Central memory CD8-positive, alpha-beta T cell (primary cell): ENCODE measurements around the gene PALLD.

Experiments
- ATAC-seq: fragments of 150-1000 bp; cut with Tn5 transposase; replicated peaks from 2 replicates; pipeline ENCODE4 v1.10.0; 2022; ENCODE audit warnings: mild to moderate bottlenecking, moderate FRiP score, moderate number of reproducible peaks; ENCODE audit not compliant: poor library complexity, severe bottlenecking; ENCODE audit errors: extremely low read depth
- DNase-seq, 2 donors: peaks; one replicate each; pipeline ENCODE4 v3.0.0; 2021; ENCODE audit warnings: low spot score in 2 of 2
- H3K27ac Mint-ChIP-seq: one replicate; pipeline ENCODE4 v1.8.0; 2022; ENCODE audit warnings: low read depth, mild to moderate bottlenecking, moderate library complexity, mixed read lengths
- H3K27me3 Mint-ChIP-seq: one replicate; pipeline ENCODE4 v1.8.0; 2022; ENCODE audit warnings: mixed read lengths
- H3K36me3 Mint-ChIP-seq: one replicate; pipeline ENCODE4 v1.8.0; 2022; ENCODE audit warnings: mild to moderate bottlenecking, moderate library complexity, mixed read lengths; ENCODE audit not compliant: insufficient read depth
- H3K4me1 Mint-ChIP-seq: one replicate; pipeline ENCODE4 v1.8.0; 2022; ENCODE audit warnings: mixed read lengths
- H3K4me3 Mint-ChIP-seq: one replicate; pipeline ENCODE4 v1.8.0; 2022; ENCODE audit warnings: mild to moderate bottlenecking, moderate library complexity, mixed read lengths
- H3K9me3 Mint-ChIP-seq: one replicate; pipeline ENCODE4 v1.8.0; 2022; ENCODE audit warnings: mixed read lengths

The PALLD gene

DNA sequence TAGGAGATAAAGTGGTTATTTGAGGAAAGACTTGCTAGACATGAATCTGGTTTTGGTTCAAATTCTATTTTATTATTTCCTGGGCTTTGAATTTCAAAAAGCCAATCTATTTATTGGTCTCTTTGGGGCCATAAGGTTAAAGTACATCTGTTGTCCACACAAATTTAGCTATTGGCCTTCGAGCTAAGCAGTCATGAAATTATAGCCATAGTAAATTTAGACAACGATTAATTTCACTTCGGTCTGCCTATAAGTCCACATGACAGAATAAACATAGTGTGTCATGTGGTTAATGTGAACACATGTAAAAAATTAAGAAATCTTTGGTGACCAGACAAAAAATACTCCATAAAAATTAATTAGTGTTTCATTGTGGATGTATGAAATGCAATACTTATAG is 161.9 kb downstream of the PALLD start:
- Mint-ChIP-seq H3K9me3 (no peaks in the 10 kb centered on the region), H3K27ac (no peak overlapping the region), H3K4me1 (peaks cover 7% of the 10 kb centered on the region), H3K27me3 (peaks cover 48% of the 10 kb centered on the region), H3K36me3 (peaks cover 3% of the 10 kb centered on the region), H3K4me3 (no peak overlapping the region)
- ATAC-seq (no peak), DNase-seq (no peak)

DNA sequence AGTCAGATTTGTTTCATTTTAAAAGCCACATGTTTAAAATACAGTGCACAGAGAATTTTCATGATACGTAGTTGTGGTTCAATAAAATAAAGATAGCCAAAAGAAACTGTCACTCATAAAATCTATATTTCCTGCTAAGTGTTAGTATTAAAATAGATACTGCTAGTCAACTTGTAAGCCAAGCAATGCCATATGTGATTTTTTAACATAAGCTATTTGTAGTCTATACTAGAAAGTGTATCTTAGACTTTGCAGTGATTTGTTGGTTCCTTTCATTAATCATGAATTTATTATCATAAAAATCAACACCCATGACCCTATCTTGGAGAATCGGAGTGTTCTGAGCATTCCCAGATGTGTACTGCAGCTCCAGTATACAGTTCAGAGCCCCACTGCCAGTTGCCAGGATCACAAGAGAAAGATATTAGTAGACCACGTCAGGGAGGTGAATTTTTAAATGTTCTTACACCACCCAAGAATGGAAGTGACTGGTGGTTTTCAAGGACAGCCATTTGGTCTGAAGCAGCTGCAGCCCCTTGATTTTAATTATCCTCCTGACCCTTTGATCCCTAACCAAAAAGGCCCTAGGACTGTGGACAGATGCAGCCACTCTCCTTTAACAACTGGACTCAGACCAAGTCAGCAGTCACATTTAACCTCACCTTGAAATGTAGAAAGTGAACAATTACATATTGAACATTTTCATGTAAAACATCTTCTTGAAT is 163.1 kb downstream of the PALLD start:
- Mint-ChIP-seq H3K4me1 (peaks cover 5% of the 10 kb centered on the region), H3K9me3 (no peaks in the 10 kb centered on the region), H3K27me3 (peaks cover 48% of the 10 kb centered on the region), H3K36me3 (peaks cover 3% of the 10 kb centered on the region), H3K4me3 (no peak overlapping the region), H3K27ac (no peak overlapping the region)
- no peak for ATAC-seq
- DNase-seq = no peak

DNA sequence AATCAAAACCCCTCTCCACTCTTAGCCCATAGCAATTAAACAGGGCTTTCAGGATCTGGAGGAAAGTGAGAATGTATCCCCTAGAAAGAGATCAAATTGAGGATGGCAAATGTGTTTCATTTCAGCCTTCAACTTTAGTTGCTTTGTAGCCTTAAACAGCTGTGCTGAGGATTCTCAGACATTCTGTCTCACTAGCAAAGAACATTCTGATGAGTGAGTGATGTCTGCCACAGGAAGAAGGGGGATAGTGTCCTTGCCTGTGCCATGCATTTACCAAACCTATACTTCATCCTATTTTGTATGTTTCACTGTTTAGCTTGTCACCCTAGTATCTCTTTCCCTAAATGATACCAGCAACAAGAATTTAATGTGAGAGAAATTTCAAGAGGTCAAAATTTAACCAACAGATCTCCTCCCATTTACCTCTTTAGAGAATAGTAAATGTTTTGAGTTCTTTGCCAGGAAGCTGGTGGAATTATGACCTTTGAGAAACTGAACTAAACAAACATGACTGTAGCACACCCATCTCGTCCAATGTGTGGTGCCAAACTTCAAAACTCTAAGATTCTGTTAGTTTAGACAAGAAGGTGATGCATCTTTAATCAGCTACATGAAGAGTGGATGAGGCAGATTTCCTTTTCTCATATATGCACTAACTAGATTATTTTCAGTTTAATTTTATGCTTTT is 165.6 kb downstream of the PALLD start:
- ATAC-seq (no peak), DNase-seq (no peak)
- no peaks in the 10 kb centered on the region for H3K9me3 Mint-ChIP-seq
- no peak overlapping the region for H3K27ac Mint-ChIP-seq
- no peak overlapping the region for H3K4me3 Mint-ChIP-seq
- H3K36me3 Mint-ChIP-seq = no peaks in the 10 kb centered on the region
- H3K4me1 Mint-ChIP-seq = no peaks in the 10 kb centered on the region
- peaks cover 53% of the 10 kb centered on the region for H3K27me3 Mint-ChIP-seq

DNA sequence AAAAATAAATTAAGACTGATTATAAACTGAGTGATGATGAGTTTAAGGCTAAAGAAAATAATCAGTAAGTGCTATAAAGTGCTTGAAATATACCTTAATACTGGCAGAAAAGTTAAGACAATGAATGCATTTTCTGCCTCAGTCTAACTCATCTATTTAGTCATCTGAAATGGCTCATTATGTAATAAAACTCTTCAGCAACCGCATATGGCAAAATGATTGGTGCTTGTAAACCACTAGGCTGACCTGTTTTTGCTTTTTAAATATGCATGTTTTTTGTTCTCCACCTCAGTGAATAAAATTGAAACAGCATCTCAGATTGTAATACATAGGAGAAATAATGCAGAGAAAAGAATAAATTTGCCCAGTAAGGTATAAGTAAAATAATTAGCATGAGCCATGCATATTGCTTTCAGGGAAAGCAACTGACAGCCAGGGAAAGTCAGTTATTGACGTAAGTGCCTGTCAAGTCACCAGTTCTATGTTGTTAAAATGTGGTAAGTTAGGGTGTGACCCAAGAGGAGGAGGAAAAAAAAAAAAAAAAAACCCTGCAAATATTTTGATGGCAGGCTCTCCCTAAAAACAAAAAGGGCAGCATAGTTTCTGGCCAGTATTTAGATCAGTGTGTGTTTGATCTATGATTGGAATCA is 167.5 kb downstream of the PALLD start:
- Mint-ChIP-seq H3K4me3 (no peak overlapping the region), H3K4me1 (no peaks in the 10 kb centered on the region), H3K27me3 (peaks cover 44% of the 10 kb centered on the region), H3K9me3 (no peaks in the 10 kb centered on the region), H3K36me3 (no peaks in the 10 kb centered on the region), H3K27ac (no peak overlapping the region)
- ATAC-seq = no peak
- no peak for DNase-seq

DNA sequence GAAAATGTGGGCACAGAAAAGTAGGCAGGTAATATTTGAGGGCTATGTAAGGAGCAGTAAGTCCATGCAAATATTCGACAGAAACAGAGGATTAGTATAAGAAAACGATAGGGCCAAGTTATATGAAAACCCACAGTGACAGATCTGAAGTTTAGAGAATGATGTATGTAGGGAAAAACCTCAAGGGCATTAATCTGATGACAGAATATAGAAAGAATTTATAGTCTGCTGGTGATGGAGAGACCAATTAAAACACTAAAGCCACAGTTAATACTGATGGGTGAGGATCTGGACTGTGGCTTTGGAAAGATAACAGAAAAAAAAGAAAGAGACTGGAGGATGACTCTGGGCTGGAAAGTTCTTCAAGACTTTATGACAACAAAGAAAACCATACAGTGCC is 169.7 kb downstream of the PALLD start:
- Mint-ChIP-seq H3K36me3 (no peaks in the 10 kb centered on the region), H3K4me3 (no peak overlapping the region), H3K27ac (no peak overlapping the region), H3K4me1 (no peaks in the 10 kb centered on the region), H3K27me3 (peaks cover 44% of the 10 kb centered on the region), H3K9me3 (no peaks in the 10 kb centered on the region)
- ATAC-seq = no peak
- no peak for DNase-seq

DNA sequence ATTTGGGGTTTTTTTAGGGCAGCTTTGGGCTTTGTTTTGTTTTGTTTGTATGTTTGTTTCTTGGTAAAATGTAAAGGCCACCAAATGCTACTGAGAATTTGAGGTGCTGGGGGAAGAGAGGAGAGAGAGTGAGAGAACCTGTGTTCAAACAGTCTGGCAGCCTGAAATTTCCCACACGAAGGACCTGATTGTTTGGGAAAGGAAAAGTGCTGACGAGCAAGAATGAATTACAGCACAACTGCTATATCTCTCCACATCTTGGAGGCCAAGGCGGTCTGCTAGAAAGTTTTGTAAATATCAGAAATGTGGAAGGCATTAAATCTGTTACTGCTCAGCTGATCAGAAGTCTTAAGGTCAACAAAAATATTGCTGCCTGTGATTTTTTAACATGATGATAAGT is 170.5 kb downstream of the PALLD start:
- no peaks in the 10 kb centered on the region for H3K4me1 Mint-ChIP-seq
- H3K27me3 Mint-ChIP-seq = peaks cover 44% of the 10 kb centered on the region
- DNase-seq = no peak
- H3K36me3 Mint-ChIP-seq = no peaks in the 10 kb centered on the region
- no peak overlapping the region for H3K27ac Mint-ChIP-seq
- no peak for ATAC-seq
- H3K9me3 Mint-ChIP-seq = no peaks in the 10 kb centered on the region
- H3K4me3 Mint-ChIP-seq = no peak overlapping the region

DNA sequence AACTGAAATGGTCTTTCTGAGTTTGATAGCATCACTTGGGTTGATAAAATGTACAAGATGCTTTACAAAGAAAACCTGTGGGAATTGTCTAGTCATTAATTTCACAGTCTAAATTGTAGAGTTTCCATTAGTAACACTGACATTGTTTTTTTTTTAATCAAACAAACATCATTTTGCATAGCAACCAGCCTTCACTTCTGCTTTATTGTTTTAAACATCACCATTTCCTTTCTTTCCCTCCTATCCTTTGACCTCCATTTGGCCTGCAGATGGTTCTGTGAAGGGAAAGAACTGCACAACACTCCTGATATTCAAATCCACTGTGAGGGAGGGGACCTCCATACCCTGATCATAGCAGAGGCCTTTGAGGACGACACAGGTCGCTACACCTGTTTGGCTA is 171.1 kb downstream of the PALLD start:
- ATAC-seq = no peak

DNA sequence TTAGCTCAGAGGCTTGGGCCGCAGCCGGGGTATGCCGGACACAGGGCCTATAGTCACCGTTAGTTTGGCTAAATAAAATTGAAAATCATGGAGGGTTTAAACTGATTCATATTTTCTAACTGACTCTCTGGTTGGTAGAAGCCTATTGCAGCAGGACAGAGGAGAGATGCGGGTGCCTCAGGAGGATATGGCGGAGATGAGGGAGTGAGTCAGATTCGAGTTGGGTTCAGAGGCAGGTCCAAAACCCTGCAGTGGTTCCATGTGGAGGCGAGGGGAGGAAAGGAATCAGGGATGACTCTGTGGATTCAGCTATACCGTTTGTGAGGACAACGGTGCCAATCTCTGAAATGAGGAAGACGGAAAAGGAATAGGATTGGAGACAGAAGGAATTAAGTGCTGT is 176.6 kb downstream of the PALLD start:
- peaks cover 19% of the 10 kb centered on the region for H3K27me3 Mint-ChIP-seq
- no peak for DNase-seq
- H3K4me3 Mint-ChIP-seq = no peak overlapping the region
- ATAC-seq = no peak
- no peaks in the 10 kb centered on the region for H3K9me3 Mint-ChIP-seq
- no peaks in the 10 kb centered on the region for H3K4me1 Mint-ChIP-seq
- no peak overlapping the region for H3K27ac Mint-ChIP-seq
- H3K36me3 Mint-ChIP-seq = no peaks in the 10 kb centered on the region

More for the DNA sequence above, 171.1 kb downstream of the PALLD start:
- H3K4me3 Mint-ChIP-seq = no peak overlapping the region
- no peaks in the 10 kb centered on the region for H3K9me3 Mint-ChIP-seq
- no peaks in the 10 kb centered on the region for H3K36me3 Mint-ChIP-seq
- no peak overlapping the region for H3K27ac Mint-ChIP-seq
- no peak for DNase-seq
- peaks cover 39% of the 10 kb centered on the region for H3K27me3 Mint-ChIP-seq
- no peaks in the 10 kb centered on the region for H3K4me1 Mint-ChIP-seq

DNA sequence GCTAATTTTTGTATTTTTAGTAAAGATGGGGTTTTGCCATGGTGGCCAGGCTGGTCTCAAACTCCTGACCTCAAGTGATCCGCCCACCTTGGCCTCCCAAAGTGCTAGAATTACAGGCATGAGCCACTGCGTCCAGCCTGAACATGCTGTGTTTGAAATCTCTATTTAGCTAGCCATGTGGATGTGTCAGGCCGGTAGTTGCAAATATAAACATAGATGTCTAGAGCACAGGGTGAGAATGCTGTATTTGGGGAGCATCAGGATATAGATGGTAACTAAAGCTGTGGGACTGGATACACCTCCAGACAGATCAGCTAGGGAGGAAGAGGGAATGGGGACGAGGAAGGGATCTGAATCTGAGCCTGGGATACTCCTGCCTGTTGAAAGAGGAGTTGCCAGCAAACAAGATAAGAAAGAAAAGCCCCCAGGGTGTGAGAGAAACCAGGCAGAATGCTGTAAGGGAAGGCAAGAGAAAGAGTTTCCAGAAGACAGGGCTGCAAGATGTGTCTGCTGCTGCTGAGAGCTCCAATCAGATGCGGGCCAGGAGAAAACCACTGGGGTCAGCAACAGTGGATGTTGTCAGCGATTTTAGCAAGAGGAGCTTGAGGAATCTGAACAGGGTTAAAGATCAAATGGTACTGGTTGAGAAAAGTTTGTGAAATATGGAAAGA is 177.4 kb downstream of the PALLD start:
- Mint-ChIP-seq H3K27ac (no peak overlapping the region), H3K9me3 (no peaks in the 10 kb centered on the region), H3K4me3 (no peak overlapping the region), H3K27me3 (peaks cover 20% of the 10 kb centered on the region), H3K4me1 (no peaks in the 10 kb centered on the region), H3K36me3 (no peaks in the 10 kb centered on the region)
- DNase-seq (no peak), ATAC-seq (no peak)

DNA sequence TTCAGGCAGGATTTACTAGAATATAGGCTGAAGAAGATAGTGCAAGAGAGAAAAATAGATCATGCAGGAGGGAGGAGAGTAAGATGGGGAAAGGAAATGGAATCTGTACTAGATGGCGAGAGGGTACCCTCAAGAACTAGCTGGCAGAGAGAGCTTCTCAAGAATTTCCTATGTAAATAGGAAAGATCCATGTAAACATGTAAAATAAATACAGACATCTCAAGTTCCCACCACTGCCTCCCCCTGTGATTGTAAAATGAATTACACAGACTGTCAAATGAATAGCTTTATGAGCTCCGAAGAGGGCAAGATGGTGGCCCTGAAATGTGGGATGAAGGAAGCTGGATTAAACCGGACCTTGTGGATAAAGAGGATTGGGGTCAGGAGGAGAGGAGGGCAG is 178.0 kb downstream of the PALLD start:
- Mint-ChIP-seq H3K27me3 (peaks cover 26% of the 10 kb centered on the region), H3K36me3 (no peaks in the 10 kb centered on the region), H3K4me3 (no peak overlapping the region)

DNA sequence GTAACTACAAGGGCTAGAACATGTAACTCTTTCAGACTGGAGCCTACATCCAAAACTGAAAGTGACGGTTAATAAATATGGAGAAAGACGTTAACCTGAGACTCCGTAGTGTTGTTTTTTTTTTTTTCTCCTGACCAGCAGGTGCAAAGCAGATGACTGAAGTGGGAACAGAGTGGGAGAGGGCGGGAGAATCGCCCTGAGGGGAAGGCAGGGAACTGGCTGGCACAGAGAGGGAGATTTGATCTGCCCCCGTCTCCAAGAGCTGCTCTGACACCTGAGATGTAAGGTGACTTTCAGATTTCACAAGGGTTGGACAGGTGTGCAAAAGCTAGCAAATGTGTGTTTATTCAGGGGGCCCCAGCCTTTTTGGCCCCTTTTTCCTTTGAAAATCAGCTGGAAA is 180.2 kb downstream of the PALLD start:
- Mint-ChIP-seq H3K27ac (no peak overlapping the region), H3K4me3 (no peak overlapping the region), H3K9me3 (no peaks in the 10 kb centered on the region), H3K4me1 (no peaks in the 10 kb centered on the region), H3K36me3 (no peaks in the 10 kb centered on the region), H3K27me3 (peaks cover 28% of the 10 kb centered on the region)
- ATAC-seq (no peak), DNase-seq (no peak)

More for the DNA sequence above, 178.0 kb downstream of the PALLD start:
- ATAC-seq (no peak), DNase-seq (no peak)
- Mint-ChIP-seq H3K4me1 (no peaks in the 10 kb centered on the region), H3K27ac (no peak overlapping the region), H3K9me3 (no peaks in the 10 kb centered on the region)

DNA sequence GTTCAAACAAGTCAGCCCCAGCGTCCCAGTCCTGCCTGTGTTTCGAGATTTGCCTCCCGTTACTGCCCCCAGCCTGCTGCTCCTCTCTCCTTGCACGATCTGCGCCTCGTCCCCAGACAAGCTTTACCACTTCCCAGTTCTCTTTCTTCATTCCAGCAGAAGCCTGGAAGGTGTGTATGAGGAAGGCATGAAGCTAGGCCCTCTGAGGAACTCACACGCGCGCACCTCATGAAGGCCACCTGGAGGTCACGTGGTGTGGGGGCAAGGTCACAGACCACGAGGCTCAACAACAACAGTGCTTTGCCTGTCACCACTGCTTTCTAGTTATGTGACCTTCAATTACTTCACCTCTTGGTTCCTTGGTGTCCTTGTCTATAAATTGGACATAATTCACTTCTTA is 181.0 kb downstream of the PALLD start:
- H3K4me1 Mint-ChIP-seq = no peaks in the 10 kb centered on the region
- no peak overlapping the region for H3K27ac Mint-ChIP-seq
- ATAC-seq = no peak
- DNase-seq = no peak
- H3K4me3 Mint-ChIP-seq = no peak overlapping the region
- H3K9me3 Mint-ChIP-seq = no peaks in the 10 kb centered on the region
- H3K36me3 Mint-ChIP-seq = no peaks in the 10 kb centered on the region
- peaks cover 28% of the 10 kb centered on the region for H3K27me3 Mint-ChIP-seq
